RWPE2 (cell line): Measurements from ENCODE around the gene PLEKHM3.

ENCODE experiments used
- ATAC-seq: fragments of 200-7000 bp; cut with Tn5 transposase; 3 replicates; pipeline ENCODE4 v1.9.1; 2021; ENCODE audit warnings: low read depth
- DNase-seq: peaks from one replicate; pipeline ENCODE4 v3.0.0-alpha.2; 2020; ENCODE audit warnings: low spot score
- H3K27ac ChIP-seq: fragments of 450-650 bp; 2 replicates; pipeline ENCODE4 v1.5.1; 2017; ENCODE audit warnings: mild to moderate bottlenecking; ENCODE audit not compliant: poor library complexity, severe bottlenecking
- H3K27me3 ChIP-seq: fragments of 250-450 bp; sonication (Bioruptor Pico); 2 replicates; pipeline ENCODE4 v1.5.1; 2021; ENCODE audit warnings: mild to moderate bottlenecking, moderate library complexity; ENCODE audit not compliant: insufficient read depth, poor library complexity, severe bottlenecking
- H3K36me3 ChIP-seq: fragments of 250-450 bp; sonication (Bioruptor Pico); 2 replicates; pipeline ENCODE4 v1.5.1; 2020; ENCODE audit warnings: low read depth, mild to moderate bottlenecking, moderate library complexity
- H3K4me1 ChIP-seq: fragments of 250-450 bp; sonication (Bioruptor Pico); 2 replicates; pipeline ENCODE4 v1.5.1; 2021; ENCODE audit warnings: mild to moderate bottlenecking, moderate library complexity; ENCODE audit not compliant: insufficient read depth, poor library complexity, severe bottlenecking
- H3K4me3 ChIP-seq: fragments of 250-450 bp; sonication (Bioruptor Pico); 2 replicates; pipeline ENCODE4 v1.5.1; 2021; ENCODE audit warnings: mild to moderate bottlenecking, moderate library complexity; ENCODE audit not compliant: severe bottlenecking
- H3K9me3 ChIP-seq: fragments of 250-450 bp; sonication (Bioruptor Pico); 2 replicates; pipeline ENCODE4 v1.5.1; 2021; ENCODE audit warnings: mild to moderate bottlenecking, moderate library complexity; ENCODE audit not compliant: severe bottlenecking
- CTCF ChIP-seq: fragments of 450-650 bp; IDR thresholded peaks from one replicate; pipeline ENCODE4 v1.5.1; 2017; ENCODE audit warnings: mild to moderate bottlenecking, moderate library complexity; ENCODE audit not compliant: poor library complexity, severe bottlenecking

PLEKHM3 gene

GRCh38 chr2:207967121-207967520, 58.2 kb downstream of the PLEKHM3 start:
- no peak for TF ChIP-seq CTCF
- Histone ChIP-seq H3K4me3 (no peak overlapping the region), H3K9me3 (no peaks in the 10 kb centered on the region), H3K36me3 (no peaks in the 10 kb centered on the region), H3K27ac (no peak overlapping the region), H3K4me1 (no peaks in the 10 kb centered on the region), H3K27me3 (no peaks in the 10 kb centered on the region)
- no peak for DNase-seq
- no peak for ATAC-seq

- no peaks in the 10 kb centered on the region for H3K27me3 ChIP-seq
- no peak overlapping the region for H3K4me3 ChIP-seq
- no peaks in the 10 kb centered on the region for H3K4me1 ChIP-seq
- DNase-seq, result no peak
- ATAC-seq, result no peak
- H3K27ac ChIP-seq, result no peak overlapping the region
- H3K36me3 ChIP-seq, result no peaks in the 10 kb centered on the region
- TF ChIP-seq CTCF, result no peak
- H3K9me3 ChIP-seq, result no peaks in the 10 kb centered on the region
Observed at GRCh38 chr2:207960911-207961310, 64.4 kb downstream of the PLEKHM3 start.

DNA sequence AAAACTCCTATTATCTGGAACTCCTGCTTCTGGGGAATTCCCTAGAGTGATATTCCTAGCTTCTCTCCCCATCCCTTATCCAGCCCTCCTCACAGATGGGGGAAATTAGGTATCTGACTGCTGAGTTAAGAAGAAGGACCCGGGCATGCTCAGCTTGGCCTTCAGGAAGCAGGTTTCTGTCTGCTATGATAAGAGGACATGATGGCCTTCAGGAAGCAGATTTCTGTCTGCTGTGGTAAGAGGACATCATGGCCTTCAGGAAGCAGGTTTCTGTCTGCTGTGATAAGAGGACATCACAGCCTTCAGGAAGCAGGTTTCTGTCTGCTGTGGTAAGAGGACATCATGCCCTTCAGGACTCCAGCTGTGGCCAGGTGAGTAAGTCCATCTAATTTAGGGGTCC, 65.2 kb downstream of the PLEKHM3 start:
- Histone ChIP-seq H3K27me3 (no peaks in the 10 kb centered on the region), H3K36me3 (no peaks in the 10 kb centered on the region), H3K9me3 (no peaks in the 10 kb centered on the region), H3K4me1 (no peaks in the 10 kb centered on the region), H3K4me3 (no peak overlapping the region), H3K27ac (no peak overlapping the region)
- TF ChIP-seq CTCF, result no peak
- ATAC-seq, result no peak
- no peak for DNase-seq

GRCh38 chr2:207956771-207957170, 68.6 kb downstream of the PLEKHM3 start:
- no peak for ATAC-seq
- Histone ChIP-seq H3K27ac (no peak overlapping the region), H3K4me1 (no peaks in the 10 kb centered on the region)

DNA sequence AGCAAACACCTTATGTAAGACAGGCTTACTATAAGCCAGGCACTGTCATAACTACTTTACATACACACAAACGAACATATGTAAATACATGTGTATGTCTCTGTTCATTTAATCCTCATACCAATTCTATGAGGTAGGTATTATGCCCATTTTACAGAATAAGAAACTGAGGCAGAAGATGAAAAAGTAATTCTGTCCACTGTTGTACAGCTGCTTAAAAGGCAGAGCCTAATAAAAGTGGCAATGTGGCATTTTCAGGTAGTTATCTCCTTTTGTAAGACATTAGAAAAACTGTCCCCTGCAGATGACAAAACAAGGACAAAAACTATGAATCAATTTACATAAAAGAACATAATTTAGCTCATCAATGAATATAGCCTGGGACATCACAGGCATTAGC, 69.9 kb downstream of the PLEKHM3 start:
- H3K9me3 ChIP-seq, result peaks cover 2% of the 10 kb centered on the region
- TF ChIP-seq CTCF, result no peak
- H3K27ac ChIP-seq, result no peak overlapping the region
- H3K27me3 ChIP-seq, result no peaks in the 10 kb centered on the region
- H3K4me1 ChIP-seq, result no peaks in the 10 kb centered on the region
- ATAC-seq (no peak), DNase-seq (no peak)
- no peaks in the 10 kb centered on the region for H3K36me3 ChIP-seq
- H3K4me3 ChIP-seq, result no peak overlapping the region

More at GRCh38 chr2:207956771-207957170, 68.6 kb downstream of the PLEKHM3 start:
- Histone ChIP-seq H3K36me3 (no peaks in the 10 kb centered on the region), H3K9me3 (no peaks in the 10 kb centered on the region), H3K4me3 (no peak overlapping the region), H3K27me3 (no peaks in the 10 kb centered on the region)
- DNase-seq, result no peak
- no peak for TF ChIP-seq CTCF
